Muscle of leg (tissue), 11 donors: ENCODE data around the gene ST6GALNAC3. TPM values are rescaled to one million over a fixed set of nuclear protein-coding genes. Genes with fewer than 3 reads are reported as not detected.

ENCODE experiments used
- DNase-seq: peaks from one replicate; pipeline ENCODE4 v3.0.0; 2013
- H3K27ac ChIP-seq: one replicate; pipeline ENCODE4 v1.5.1; 2013; ENCODE audit warnings: mild to moderate bottlenecking, low read length, control low read depth
- H3K27me3 ChIP-seq: one replicate; pipeline ENCODE4 v1.6.1; 2013; ENCODE audit warnings: low read length; ENCODE audit not compliant: control insufficient read depth, insufficient read depth
- H3K36me3 ChIP-seq: one replicate; pipeline ENCODE4 v1.6.1; 2013; ENCODE audit warnings: low read length; ENCODE audit not compliant: control insufficient read depth, insufficient read depth
- H3K4me1 ChIP-seq: one replicate; pipeline ENCODE4 v1.6.1; 2013; ENCODE audit warnings: low read length; ENCODE audit not compliant: control insufficient read depth, insufficient read depth
- H3K4me3 ChIP-seq: one replicate; pipeline ENCODE4 v1.5.1; 2013; ENCODE audit warnings: low read length, control low read depth
- H3K9me3 ChIP-seq: replicated peaks from 2 replicates; pipeline ENCODE4 v1.6.1; 2013; ENCODE audit warnings: low read depth, low read length; ENCODE audit not compliant: control insufficient read depth
- WGBS: methylation state at CpG from one replicate; pipeline ENCODE4 v1.1.5; 2013; ENCODE audit warnings: missing lambda C conversion rate; ENCODE audit not compliant: insufficient coverage; 5-methylcytosine and 5-hydroxymethylcytosine counted together
- polyA plus RNA-seq, 8 donors: library from polyadenylated mRNA; unstranded; fragments of 120-200 nt; gene quantifications; one replicate each; pipeline versions ENCODE4 v1.2.1 to v1.2.3, GENCODE V29; 2013; ENCODE audit warnings: inconsistent platforms in 1 of 8, low replicate concordance in 1 of 8; ENCODE audit not compliant: insufficient read length in 8 of 8, insufficient read depth in 1 of 8
- total RNA-seq: library from RNA; stranded (reverse); fragments of 120-200 nt; gene quantifications from one replicate; pipeline ENCODE4 v1.2.4, GENCODE V29; 2013

ST6GALNAC3 gene
- total and polyA plus RNA-seq, 9 donors: 3.6 to 9.0 (median 6.4) TPM

DNA sequence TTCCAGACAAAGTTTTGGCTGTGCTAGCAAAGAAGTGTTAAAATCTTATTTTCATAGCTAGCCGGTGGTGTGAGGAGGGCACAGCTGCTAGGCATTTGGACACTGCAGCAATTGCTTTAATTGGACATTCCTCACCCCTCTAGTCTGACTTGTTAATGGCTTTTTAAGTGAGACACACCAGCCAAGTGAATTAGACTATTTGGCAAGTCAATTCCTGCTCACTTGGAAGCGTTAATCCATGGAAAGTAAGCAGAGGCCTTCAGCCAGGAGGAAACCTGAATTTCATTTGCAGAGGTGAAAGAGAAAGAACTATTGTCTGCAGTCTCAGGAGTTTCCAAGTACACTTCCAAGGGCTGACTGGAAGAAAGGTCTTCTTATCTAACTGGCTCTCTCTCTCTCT, 175.7 kb downstream of the ST6GALNAC3 start:
- peak; percentile 85 for DNase-seq
- WGBS: no CpG with 5 or more reads among the region's 2 CpGs
- no peaks in the 10 kb centered on the region for H3K36me3 ChIP-seq
- no peak overlapping the region for H3K27ac ChIP-seq
- H3K9me3 ChIP-seq: no peaks in the 10 kb centered on the region
- no peaks in the 10 kb centered on the region for H3K27me3 ChIP-seq
- no peak overlapping the region for H3K4me3 ChIP-seq
- H3K4me1 ChIP-seq: peaks cover 8% of the 10 kb centered on the region

GRCh38 chr1:76252431-76252830, 177.9 kb downstream of the ST6GALNAC3 start:
- H3K36me3 ChIP-seq: no peaks in the 10 kb centered on the region
- H3K4me3 ChIP-seq: no peak overlapping the region
- H3K9me3 ChIP-seq: no peaks in the 10 kb centered on the region
- H3K27ac ChIP-seq: no peak overlapping the region
- WGBS: no CpG with 5 or more reads among the region's 3 CpGs
- peaks cover 8% of the 10 kb centered on the region for H3K4me1 ChIP-seq
- no peaks in the 10 kb centered on the region for H3K27me3 ChIP-seq
- DNase-seq: peak; percentile 87

DNA sequence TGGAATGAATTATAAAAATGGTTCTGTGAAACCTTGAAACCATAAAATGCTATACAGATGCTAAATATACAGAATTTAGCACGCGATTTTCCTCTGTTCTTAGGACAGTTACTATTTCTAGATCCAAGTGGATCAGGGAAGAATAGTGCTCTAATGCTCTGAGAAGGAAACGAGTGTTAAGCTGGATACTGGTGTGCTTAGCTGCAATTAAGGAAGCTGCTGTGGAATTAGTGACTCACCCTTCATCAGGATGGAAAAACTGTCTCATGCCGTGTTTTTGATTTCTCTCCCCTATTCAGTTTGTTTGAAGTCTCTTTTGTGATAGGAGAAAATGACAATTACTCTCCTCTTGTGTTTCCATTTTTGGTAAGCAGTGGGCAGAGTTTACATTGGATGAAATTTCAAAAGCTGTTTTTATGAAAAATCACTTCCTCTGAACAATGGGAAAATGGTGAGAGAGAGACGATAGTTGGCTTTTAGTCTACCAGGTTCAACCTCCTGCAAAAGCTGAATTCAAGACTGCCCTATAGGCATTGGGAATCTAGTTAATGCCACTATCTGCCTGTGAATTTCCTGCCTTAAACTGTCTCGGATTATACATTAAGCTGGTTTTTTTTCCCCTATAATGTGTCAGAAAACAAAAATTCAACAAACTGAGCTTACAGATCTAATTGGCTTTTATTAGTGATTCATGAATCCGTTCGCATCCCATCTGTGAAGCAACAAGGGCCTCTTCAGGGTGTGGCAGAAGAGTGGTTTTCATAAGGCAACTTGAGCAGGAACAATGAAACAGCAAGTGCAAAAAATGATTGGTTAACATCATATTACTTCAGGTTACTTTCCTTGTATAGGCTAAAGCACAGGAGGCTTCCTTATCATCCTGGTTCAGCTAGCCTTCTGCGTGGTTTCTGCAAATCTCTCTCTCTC, 179.8 kb downstream of the ST6GALNAC3 start:
- peak; percentile 89 for DNase-seq
- H3K27ac ChIP-seq: peak overlapping the region; percentile 42

DNA sequence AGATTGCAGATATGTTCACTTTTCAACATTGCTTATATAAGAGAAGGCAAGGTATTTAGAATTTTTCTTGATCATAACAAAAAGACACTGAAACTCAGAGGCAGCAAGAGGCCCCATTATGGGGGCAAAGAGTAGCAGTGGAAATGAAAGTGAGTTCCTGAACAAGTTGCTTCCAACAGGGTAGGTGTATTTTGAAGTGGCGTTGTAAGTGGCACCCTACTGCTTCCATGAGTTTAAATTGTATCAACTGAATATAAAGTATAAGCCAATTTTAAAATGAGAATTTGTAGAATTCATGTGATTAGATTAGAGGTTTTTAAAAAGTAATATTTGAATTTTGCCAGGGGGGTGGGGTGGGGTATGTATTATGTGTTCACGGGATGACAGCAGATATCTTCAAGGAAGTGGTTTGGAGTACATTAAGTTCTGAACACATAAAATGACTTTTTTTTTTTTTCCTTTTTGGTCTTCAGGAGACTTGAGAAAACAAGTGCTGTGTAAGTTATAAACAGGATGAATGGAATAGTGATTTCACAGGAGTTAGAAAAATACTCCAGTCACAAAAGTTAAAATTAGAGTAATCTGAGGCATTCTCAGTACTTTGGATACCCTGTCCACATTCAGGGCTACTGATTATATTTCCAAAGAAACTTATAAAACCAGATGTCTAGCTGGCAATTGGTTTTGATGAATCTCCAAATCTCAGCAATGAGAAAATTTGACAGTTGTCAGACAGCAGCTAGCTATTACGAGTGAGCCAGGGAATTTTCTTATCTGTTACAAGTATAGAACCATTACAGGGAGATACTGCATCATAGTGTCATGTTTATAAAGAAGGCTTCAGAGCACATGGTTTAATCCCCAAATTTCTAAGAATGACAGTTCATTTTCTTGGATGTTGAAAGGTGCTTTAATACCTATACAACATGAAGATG, 182.0 kb downstream of the ST6GALNAC3 start:
- no CpG with 5 or more reads among the region's 3 CpGs for WGBS

More for the DNA sequence above, 179.8 kb downstream of the ST6GALNAC3 start:
- H3K9me3 ChIP-seq: no peaks in the 10 kb centered on the region
- peaks cover 8% of the 10 kb centered on the region for H3K4me1 ChIP-seq
- H3K4me3 ChIP-seq: no peak overlapping the region
- H3K27me3 ChIP-seq: no peaks in the 10 kb centered on the region
- no peaks in the 10 kb centered on the region for H3K36me3 ChIP-seq
- 10% methylated on average over 2 of the region's 9 CpGs for WGBS

GRCh38 chr1:76257823-76258222, 183.3 kb downstream of the ST6GALNAC3 start:
- H3K9me3 ChIP-seq: no peaks in the 10 kb centered on the region
- H3K4me3 ChIP-seq: no peak overlapping the region
- H3K27me3 ChIP-seq: no peaks in the 10 kb centered on the region
- WGBS: no CpG with 5 or more reads among the region's 2 CpGs
- DNase-seq: no peak
- H3K27ac ChIP-seq: no peak overlapping the region
- H3K36me3 ChIP-seq: no peaks in the 10 kb centered on the region
- H3K4me1 ChIP-seq: peaks cover 2% of the 10 kb centered on the region

More for the DNA sequence above, 182.0 kb downstream of the ST6GALNAC3 start:
- DNase-seq: peak; percentile 63
- Histone ChIP-seq H3K4me3 (no peak overlapping the region), H3K36me3 (no peaks in the 10 kb centered on the region), H3K27ac (no peak overlapping the region), H3K27me3 (no peaks in the 10 kb centered on the region), H3K4me1 (peaks cover 2% of the 10 kb centered on the region), H3K9me3 (no peaks in the 10 kb centered on the region)

DNA sequence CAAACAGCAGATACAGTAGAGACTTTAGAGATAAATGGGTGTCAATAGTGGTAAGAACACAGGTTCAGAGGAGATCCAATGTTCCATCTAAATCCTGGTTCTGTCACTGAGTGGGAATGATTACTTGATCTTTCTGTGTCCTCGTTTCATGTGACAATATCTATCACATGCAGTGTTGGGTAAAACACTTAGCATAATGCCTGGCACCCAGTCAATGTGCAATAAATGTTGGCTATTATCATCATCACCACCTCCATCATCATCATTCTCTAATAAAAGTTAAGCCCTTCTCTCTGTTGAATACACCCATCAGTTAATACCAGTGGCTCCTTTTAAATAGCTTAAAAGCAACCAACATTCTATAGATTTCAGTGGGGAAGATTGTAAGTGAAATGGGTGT, 184.7 kb downstream of the ST6GALNAC3 start:
- no peaks in the 10 kb centered on the region for H3K36me3 ChIP-seq
- no peaks in the 10 kb centered on the region for H3K9me3 ChIP-seq
- no peaks in the 10 kb centered on the region for H3K27me3 ChIP-seq
- WGBS: 100% methylated on average over 1 of the region's 1 CpG
- no peak for DNase-seq
- H3K4me1 ChIP-seq: no peaks in the 10 kb centered on the region
- H3K4me3 ChIP-seq: no peak overlapping the region
- H3K27ac ChIP-seq: no peak overlapping the region

- no peak overlapping the region for H3K27ac ChIP-seq
- H3K27me3 ChIP-seq: no peaks in the 10 kb centered on the region
- DNase-seq: no peak
- no peak overlapping the region for H3K4me3 ChIP-seq
- no peaks in the 10 kb centered on the region for H3K4me1 ChIP-seq
- no CpG with 5 or more reads among the region's 2 CpGs for WGBS
- H3K9me3 ChIP-seq: no peaks in the 10 kb centered on the region
- H3K36me3 ChIP-seq: no peaks in the 10 kb centered on the region
Observed at GRCh38 chr1:76260279-76260678, 185.7 kb downstream of the ST6GALNAC3 start.

GRCh38 chr1:76262601-76263000, 188.1 kb downstream of the ST6GALNAC3 start:
- Histone ChIP-seq H3K27me3 (no peaks in the 10 kb centered on the region), H3K27ac (no peak overlapping the region), H3K4me1 (peaks cover 9% of the 10 kb centered on the region), H3K4me3 (no peak overlapping the region), H3K9me3 (no peaks in the 10 kb centered on the region), H3K36me3 (no peaks in the 10 kb centered on the region)
- DNase-seq: no peak
- WGBS: 86% methylated on average over 1 of the region's 5 CpGs

- no peaks in the 10 kb centered on the region for H3K36me3 ChIP-seq
- H3K27me3 ChIP-seq: no peaks in the 10 kb centered on the region
- H3K4me3 ChIP-seq: no peak overlapping the region
- DNase-seq: no peak
- H3K4me1 ChIP-seq: peaks cover 23% of the 10 kb centered on the region
- no peak overlapping the region for H3K27ac ChIP-seq
- H3K9me3 ChIP-seq: no peaks in the 10 kb centered on the region
Observed at GRCh38 chr1:76264642-76265041, 190.1 kb downstream of the ST6GALNAC3 start.

DNA sequence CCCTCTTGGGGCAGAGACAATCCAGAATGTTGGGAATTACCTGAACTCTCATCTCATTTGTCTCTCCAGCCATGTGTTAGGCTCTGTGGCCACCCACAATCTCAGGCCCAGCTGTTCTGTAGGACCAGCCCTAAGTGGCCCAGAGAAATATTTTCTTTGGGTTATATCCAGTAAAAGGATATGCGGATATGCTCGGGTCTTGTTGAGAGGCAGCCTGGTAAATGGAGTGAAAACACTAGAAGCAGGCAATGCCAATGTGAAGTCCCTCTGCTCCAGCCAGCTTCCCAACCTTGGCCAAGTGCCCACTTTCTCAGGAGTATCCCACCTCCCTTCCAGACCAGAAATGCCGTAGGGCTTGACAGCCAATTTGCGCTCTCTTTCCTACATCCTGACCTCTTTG, 192.2 kb downstream of the ST6GALNAC3 start:
- Histone ChIP-seq H3K36me3 (no peaks in the 10 kb centered on the region), H3K9me3 (no peaks in the 10 kb centered on the region), H3K27ac (no peak overlapping the region), H3K4me1 (peaks cover 29% of the 10 kb centered on the region), H3K4me3 (no peak overlapping the region), H3K27me3 (no peaks in the 10 kb centered on the region)
- WGBS: 78% methylated on average over 2 of the region's 4 CpGs
- DNase-seq: peak; percentile 23
